Nephron (organoid): Measurements from ENCODE around the gene ZNF33A.

ENCODE experiments used
- H3K27ac Mint-ChIP-seq, 3 experiments: 2 replicates each; pipeline ENCODE4 v1.8.0; 2020; ENCODE audit warnings: mixed read lengths in 3 of 3, mild to moderate bottlenecking in 2 of 3, moderate library complexity in 1 of 3
- H3K27me3 Mint-ChIP-seq: 2 replicates; pipeline ENCODE4 v1.8.0; 2021; ENCODE audit warnings: low read depth, mild to moderate bottlenecking, moderate library complexity, mixed read lengths
- H3K36me3 Mint-ChIP-seq: 2 replicates; pipeline ENCODE4 v1.8.0; 2020; ENCODE audit warnings: low read depth, mixed read lengths
- H3K4me1 Mint-ChIP-seq: 2 replicates; pipeline ENCODE4 v1.8.0; 2020; ENCODE audit warnings: mixed read lengths
- H3K4me3 Mint-ChIP-seq, 3 experiments: 2 replicates each; pipeline ENCODE4 v1.8.0; 2020; ENCODE audit warnings: mild to moderate bottlenecking in 3 of 3, mixed read lengths in 3 of 3, moderate library complexity in 2 of 3
- H3K9me3 Mint-ChIP-seq: 2 replicates; pipeline ENCODE4 v1.8.0; 2020; ENCODE audit warnings: mixed read lengths
- CTCF ChIP-seq, 3 experiments: fragments of 200-600 bp; sonication (generic); IDR thresholded peaks; one replicate each; pipeline ENCODE4 v1.5.0; 2021; ENCODE audit warnings: antibody characterized with exemption in 3 of 3; ENCODE audit not compliant: unreplicated experiment in 3 of 3

Gene ZNF33A

GRCh38 chr10:38112159-38112558 is 101.7 kb downstream of the ZNF33A start:
- peaks cover 91% of the 10 kb centered on the region for H3K36me3 Mint-ChIP-seq

More at GRCh38 chr10:38112159-38112558, 101.7 kb downstream of the ZNF33A start:
- no peak for TF ChIP-seq CTCF (IDR thresholded peaks at IDR 0.05; ENCODE audit: unreplicated experiment in 3 of 3)
- Mint-ChIP-seq H3K27me3 (no peaks in the 10 kb centered on the region), H3K27ac (no peak overlapping the region), H3K4me3 (no peak overlapping the region), H3K9me3 (peaks cover 82% of the 10 kb centered on the region), H3K4me1 (no peaks in the 10 kb centered on the region)
